Endothelial cell of umbilical vein (primary cell): ENCODE measurements around the gene SDC1. TPM values are rescaled to one million over a fixed set of nuclear protein-coding genes. Genes with fewer than 3 reads are reported as not detected.
"Not testable (repeated sequence)": the region's sequence is repeated elsewhere in the genome, so short reads cannot be mapped to it uniquely, and the experiment has no call there.

Experiments
- BruUV-seq: library from RNA; stranded (reverse); fragments of 400-500 nt; replicated peaks from 2 replicates; lab custom pipeline; 2021; lab: Mats Ljungman, UMichigan
- CTCF ChIA-PET: fragments of 300-600, 350-600 bp; sonication (Branson Sonifier 250); formaldehyde crosslinking; loops from one replicate; lab custom pipeline; 2021; ENCODE audit warnings: antibody characterized with exemption, inconsistent platforms; lab: Charles Lee
- POLR2A ChIA-PET: fragments of 300-600, 350-600 bp; sonication (Branson Sonifier 250); formaldehyde crosslinking; loops from one replicate; lab custom pipeline; 2021; ENCODE audit warnings: antibody characterized with exemption, inconsistent platforms; lab: Charles Lee
- DNase-seq: peaks from one replicate; pipeline ENCODE4 v3.0.0-alpha.2; 2011; ENCODE audit warnings: low read depth, low spot score
- FAIRE-seq: peaks from 2 replicates; lab custom pipeline; 2011; peaks lifted over from hg19 to GRCh38; lab: Jason Lieb, UNC
- H2AFZ ChIP-seq: 2 replicates; pipeline ENCODE4 v1.6.0; 2012; ENCODE audit warnings: low read depth, low read length, control low read depth, inconsistent platforms
- H3K27ac ChIP-seq: 2 replicates; pipeline ENCODE4 v1.5.1; 2011; ENCODE audit warnings: low read depth, mild to moderate bottlenecking, control low read depth, low read length, moderate library complexity; ENCODE audit not compliant: insufficient read depth
- H3K27me3 ChIP-seq, 2 experiments: 2 replicates each; pipeline versions ENCODE4 v1.6.0 to v1.6.1; 2011; ENCODE audit warnings: low read length in 2 of 2, mixed read lengths in 1 of 2; ENCODE audit not compliant: control insufficient read depth in 2 of 2, insufficient read depth in 2 of 2
- H3K36me3 ChIP-seq, 2 experiments: 2 replicates in 1 of 2; 3 replicates in 1 of 2; pipeline ENCODE4 v1.5.1; 2011; ENCODE audit warnings: low read length in 2 of 2, mild to moderate bottlenecking in 1 of 2, moderate library complexity in 1 of 2; ENCODE audit not compliant: control insufficient read depth in 2 of 2, insufficient read depth in 2 of 2; ENCODE audit errors: extremely low read depth in 1 of 2
- H3K4me1 ChIP-seq: 3 replicates; pipeline ENCODE4 v1.5.1; 2011; ENCODE audit warnings: mild to moderate bottlenecking, low read length; ENCODE audit not compliant: control insufficient read depth, insufficient read depth; ENCODE audit errors: extremely low read depth
- H3K4me2 ChIP-seq: 2 replicates; pipeline ENCODE4 v1.6.1; 2011; ENCODE audit warnings: low read length, control low read depth, mixed read lengths; ENCODE audit not compliant: insufficient read depth
- H3K4me3 ChIP-seq, 3 experiments: fragments of 200-600 bp in 1 of 3; sonication (generic), shearing (Covaris generic) in 1 of 3; replicated peaks in 1 of 3; 2 replicates each; pipeline ENCODE4 v1.5.1; 2011 to 2016; ENCODE audit warnings: control low read depth in 3 of 3, low read length in 3 of 3, mild to moderate bottlenecking in 2 of 3, inconsistent platforms in 1 of 3, low read depth in 1 of 3, moderate library complexity in 1 of 3; ENCODE audit not compliant: insufficient read depth in 1 of 3
- H3K79me2 ChIP-seq: 2 replicates; pipeline ENCODE4 v1.6.0; 2012; ENCODE audit warnings: low read length, inconsistent platforms; ENCODE audit not compliant: control insufficient read depth, insufficient read depth
- H3K9ac ChIP-seq: replicated peaks from 2 replicates; pipeline ENCODE3; 2011; ENCODE audit warnings: low read length, control low read depth; ENCODE audit not compliant: insufficient read depth; ENCODE audit errors: extremely low read depth
- H3K9me1 ChIP-seq: replicated peaks from 3 replicates; pipeline ENCODE4 v1.6.0; 2011; ENCODE audit warnings: mild to moderate bottlenecking, low read length; ENCODE audit not compliant: control insufficient read depth, insufficient read depth; ENCODE audit errors: extremely low read depth
- H3K9me3 ChIP-seq: replicated peaks from 2 replicates; pipeline ENCODE4 v1.5.1; 2012; ENCODE audit warnings: low read length, inconsistent platforms; ENCODE audit not compliant: control insufficient read depth, insufficient read depth
- H4K20me1 ChIP-seq: replicated peaks from 2 replicates; pipeline ENCODE3; 2011; ENCODE audit warnings: mild to moderate bottlenecking, low read length; ENCODE audit not compliant: control insufficient read depth, insufficient read depth; ENCODE audit errors: extremely low read depth
- EZH2 ChIP-seq: IDR thresholded peaks from 2 replicates; pipeline ENCODE4 v1.6.1; 2012; ENCODE audit warnings: borderline replicate concordance, low read depth, mild to moderate bottlenecking, moderate library complexity, low read length, inconsistent platforms; ENCODE audit not compliant: severe bottlenecking
- FOS ChIP-seq: IDR thresholded peaks from 2 replicates; pipeline ENCODE4 v1.6.1; 2011; ENCODE audit warnings: mild to moderate bottlenecking, low read length, moderate library complexity, borderline replicate concordance; ENCODE audit not compliant: insufficient read depth
- GATA2 ChIP-seq: IDR thresholded peaks from 2 replicates; pipeline ENCODE4 v1.7.0; 2011; ENCODE audit warnings: low read depth, mild to moderate bottlenecking, moderate library complexity, mixed read lengths, low read length; ENCODE audit not compliant: insufficient read length, insufficient read depth
- JUN ChIP-seq: IDR thresholded peaks from 2 replicates; pipeline ENCODE4 v1.6.1; 2011; ENCODE audit warnings: borderline replicate concordance, low read depth; ENCODE audit not compliant: insufficient read length, insufficient read depth
- MYC ChIP-seq: IDR thresholded peaks from one replicate; pipeline ENCODE4 v1.6.1; 2011; ENCODE audit warnings: mild to moderate bottlenecking, low read depth, low read length
- POLR2A ChIP-seq: IDR thresholded peaks from 2 replicates; pipeline ENCODE4 v1.6.1; 2012; ENCODE audit warnings: low read depth, mild to moderate bottlenecking, control low read depth, low read length
- dilution Hi-C: fragments of 300-500 bp; cut with MboI; formaldehyde crosslinking; loops from one replicate; pipeline ENCODE4 v1.15.0; 2019; ENCODE audit warnings: low sequenced_read_pairs; ENCODE audit not compliant: extremely low pct_ligation_motif_present
- intact Hi-C: fragments of 100-400 bp; cut with micrococcal nuclease; formaldehyde crosslinking; loops from one replicate; pipeline ENCODE4 v1.10.0; 2022
- polyA plus RNA-seq, 4 experiments: library from polyadenylated mRNA; depleted of rRNA in 3 of 4; stranded (reverse) in 3 of 4; unstranded in 1 of 4; fragments of >200 nt; gene quantifications; 2 replicates each; pipeline versions ENCODE4 v1.2.1 to v1.2.3, GENCODE V29; 2011 to 2012; ENCODE audit warnings: missing spikeins in 1 of 4
- total RNA-seq: library from RNA; stranded (reverse); gene quantifications from 2 replicates; pipeline ENCODE4 v1.2.3, GENCODE V29; 2021
- TF ChIP-seq, protein P1 (sequence below): IDR thresholded peaks from 2 replicates; pipeline ENCODE4 v1.6.1; 2011; ENCODE audit not compliant: insufficient read depth, insufficient read length
- TF ChIP-seq, protein P2 (sequence below), 2 donors: IDR thresholded peaks; 1 replicate in 1 of 2; 2 replicates in 1 of 2; pipeline ENCODE4 v1.5.1; 2011; ENCODE audit warnings: low read length in 2 of 2, mild to moderate bottlenecking in 2 of 2, moderate library complexity in 2 of 2, control low read depth in 1 of 2, inconsistent platforms in 1 of 2, low read depth in 1 of 2; ENCODE audit not compliant: insufficient read depth in 1 of 2; ENCODE audit errors: extremely low read depth in 1 of 2

Gene SDC1
- total and polyA plus RNA-seq, 2 donors (not counting 3 experiments of a cell fraction or from before 2014, with no cell fraction given): 3.2 to 4.0 TPM

DNA sequence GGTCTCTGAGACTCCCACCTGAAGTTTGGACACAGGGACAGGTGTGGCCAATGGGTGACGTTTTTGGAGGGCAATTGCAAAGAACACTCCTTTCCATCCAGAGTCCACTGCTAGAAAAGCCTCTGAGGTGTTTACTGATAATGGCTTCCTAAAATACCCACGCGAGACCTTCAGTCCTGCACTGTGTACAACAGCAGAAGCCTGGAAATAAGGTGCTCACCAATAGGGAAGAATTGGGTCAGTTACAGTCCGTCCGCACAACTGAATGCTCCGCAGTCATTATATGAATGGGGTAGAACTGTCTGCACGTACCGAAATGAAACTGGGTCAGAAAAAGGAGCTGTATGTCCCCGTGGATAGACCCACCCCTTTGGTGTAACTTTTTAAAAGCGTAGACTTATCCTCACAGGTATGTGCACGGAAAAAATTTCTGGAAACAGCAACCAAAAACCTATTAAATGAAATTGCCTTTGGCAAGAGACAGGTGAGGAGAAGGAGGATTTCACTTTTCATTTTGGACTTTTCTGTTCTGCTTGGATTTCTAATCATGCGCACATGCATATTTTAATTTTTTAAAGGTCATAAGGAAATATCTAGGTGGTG, 29.4 kb downstream of the SDC1 start:
- Histone ChIP-seq H2AFZ (no peak overlapping the region), H3K4me1 (no peaks in the 10 kb centered on the region), H3K9me3 (no peaks in the 10 kb centered on the region), H3K9me1 (no peaks in the 10 kb centered on the region), H3K36me3 (no peaks in the 10 kb centered on the region), H3K79me2 (no peaks in the 10 kb centered on the region), H3K4me3 (no peak overlapping the region), H3K4me2 (no peak overlapping the region), H3K27me3 (no peaks in the 10 kb centered on the region), H3K27ac (no peak overlapping the region), H3K9ac (no peak overlapping the region), H4K20me1 (no peaks in the 10 kb centered on the region)
- no peak for FAIRE-seq
- dilution Hi-C loops: no loop called here
- intact Hi-C loops: no loop called here
- DNase-seq: no peak
- POLR2A ChIA-PET: no interaction called here
- CTCF ChIA-PET: no interaction called here
- BruUV-seq: no TSS peak
- TF ChIP-seq JUN (no peak), MYC (no peak), GATA2 (no peak), FOS (no peak), EZH2 (no peak), POLR2A (no peak)
- TF ChIP-seq, protein P1, sequence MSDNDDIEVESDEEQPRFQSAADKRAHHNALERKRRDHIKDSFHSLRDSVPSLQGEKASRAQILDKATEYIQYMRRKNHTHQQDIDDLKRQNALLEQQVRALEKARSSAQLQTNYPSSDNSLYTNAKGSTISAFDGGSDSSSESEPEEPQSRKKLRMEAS: no peak
- TF ChIP-seq, protein P2, sequence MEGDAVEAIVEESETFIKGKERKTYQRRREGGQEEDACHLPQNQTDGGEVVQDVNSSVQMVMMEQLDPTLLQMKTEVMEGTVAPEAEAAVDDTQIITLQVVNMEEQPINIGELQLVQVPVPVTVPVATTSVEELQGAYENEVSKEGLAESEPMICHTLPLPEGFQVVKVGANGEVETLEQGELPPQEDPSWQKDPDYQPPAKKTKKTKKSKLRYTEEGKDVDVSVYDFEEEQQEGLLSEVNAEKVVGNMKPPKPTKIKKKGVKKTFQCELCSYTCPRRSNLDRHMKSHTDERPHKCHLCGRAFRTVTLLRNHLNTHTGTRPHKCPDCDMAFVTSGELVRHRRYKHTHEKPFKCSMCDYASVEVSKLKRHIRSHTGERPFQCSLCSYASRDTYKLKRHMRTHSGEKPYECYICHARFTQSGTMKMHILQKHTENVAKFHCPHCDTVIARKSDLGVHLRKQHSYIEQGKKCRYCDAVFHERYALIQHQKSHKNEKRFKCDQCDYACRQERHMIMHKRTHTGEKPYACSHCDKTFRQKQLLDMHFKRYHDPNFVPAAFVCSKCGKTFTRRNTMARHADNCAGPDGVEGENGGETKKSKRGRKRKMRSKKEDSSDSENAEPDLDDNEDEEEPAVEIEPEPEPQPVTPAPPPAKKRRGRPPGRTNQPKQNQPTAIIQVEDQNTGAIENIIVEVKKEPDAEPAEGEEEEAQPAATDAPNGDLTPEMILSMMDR (IDR thresholded peaks at IDR 0.05; ENCODE audit: extremely low read depth in 1 of 2, insufficient read depth in 1 of 2, low read depth in 1 of 2, low read length in 2 of 2): no peak

DNA sequence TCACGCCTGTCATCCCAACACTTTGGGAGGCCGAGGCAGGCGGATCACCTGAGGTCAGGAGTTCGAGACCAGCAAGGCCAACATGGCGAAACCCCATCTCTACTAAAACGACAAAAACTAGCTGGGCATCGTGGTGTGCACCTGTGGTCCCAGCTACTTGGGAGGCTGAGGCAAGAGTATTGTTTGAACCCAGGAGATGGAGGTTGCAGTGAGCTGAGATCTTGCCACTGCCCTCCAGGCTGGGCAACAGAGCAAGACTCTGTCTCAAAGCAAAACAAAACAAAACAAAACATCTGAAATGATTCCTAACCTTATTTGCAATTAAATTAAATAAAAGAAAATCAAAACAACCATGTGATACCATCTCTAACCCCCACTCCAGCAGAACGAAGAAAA, 29.9 kb downstream of the SDC1 start:
- BruUV-seq, H2AFZ ChIP-seq, H3K4me2 ChIP-seq, POLR2A ChIA-PET, FAIRE-seq, H3K27me3 ChIP-seq, H3K27ac ChIP-seq, H3K9ac ChIP-seq, DNase-seq, CTCF ChIA-PET, dilution Hi-C loops, H4K20me1 ChIP-seq, intact Hi-C loops, H3K9me1 ChIP-seq, H3K4me1 ChIP-seq, H3K79me2 ChIP-seq, H3K36me3 ChIP-seq, H3K9me3 ChIP-seq, H3K4me3 ChIP-seq: not testable (repeated sequence)
